ENCODE measurements around the gene SMS.

Gene SMS

GRCh38 chrX:21940356-21940829 lies at the start of gene SMS:
SMS (plus strand) TSS chrX:21940709; CDS start chrX:21940825, 116 bp downstream.
- DNase-seq: peak; percentile 44 to 46
- H3K27ac Mint-ChIP-seq: peak within 1 kb of the TSS; percentile 80 to 87
- H3K27me3 Mint-ChIP-seq: no peaks in the 10 kb centered on the region
- peak; percentile 71 for ATAC-seq
- no peaks in the 10 kb centered on the region for H3K9me3 Mint-ChIP-seq
- peaks cover 33% of the 10 kb centered on the region for H3K4me1 Mint-ChIP-seq
- H3K4me3 Mint-ChIP-seq: peak within 1 kb of the TSS; percentile 82 to 90

GRCh38 chrX:21905313-21905712 lies 35.2 kb upstream of the SMS start:
- no peak for DNase-seq
- Mint-ChIP-seq H3K9me3 (no peaks in the 10 kb centered on the region), H3K4me3 (no peak overlapping the region), H3K27me3 (no peaks in the 10 kb centered on the region), H3K4me1 (no peaks in the 10 kb centered on the region), H3K27ac (no peak overlapping the region)
- no peak for ATAC-seq

GRCh38 chrX:21905953-21906352 lies 34.6 kb upstream of the SMS start:
- Mint-ChIP-seq H3K9me3 (no peaks in the 10 kb centered on the region), H3K4me1 (no peaks in the 10 kb centered on the region), H3K27me3 (no peaks in the 10 kb centered on the region), H3K27ac (no peak overlapping the region), H3K4me3 (no peak overlapping the region)
- ATAC-seq (no peak), DNase-seq (no peak)

GRCh38 chrX:21907260-21907659 lies 33.2 kb upstream of the SMS start:
- Mint-ChIP-seq H3K27me3 (no peaks in the 10 kb centered on the region), H3K9me3 (no peaks in the 10 kb centered on the region), H3K4me1 (peaks cover 3% of the 10 kb centered on the region), H3K4me3 (no peak overlapping the region), H3K27ac (no peak overlapping the region)
- ATAC-seq (no peak), DNase-seq (no peak)

- ATAC-seq (no peak), DNase-seq (no peak)
- peaks cover 7% of the 10 kb centered on the region for H3K4me1 Mint-ChIP-seq
- no peak overlapping the region for H3K4me3 Mint-ChIP-seq
- H3K9me3 Mint-ChIP-seq: no peaks in the 10 kb centered on the region
- no peak overlapping the region for H3K27ac Mint-ChIP-seq
- no peaks in the 10 kb centered on the region for H3K27me3 Mint-ChIP-seq
Measured at GRCh38 chrX:21911481-21911880, 29.0 kb upstream of the SMS start.

GRCh38 chrX:21912220-21912619 lies 28.3 kb upstream of the SMS start:
- ATAC-seq (no peak), DNase-seq (no peak)
- Mint-ChIP-seq H3K27ac (no peak overlapping the region), H3K27me3 (no peaks in the 10 kb centered on the region), H3K9me3 (no peaks in the 10 kb centered on the region), H3K4me3 (no peak overlapping the region), H3K4me1 (peaks cover 7% of the 10 kb centered on the region)

GRCh38 chrX:21912989-21913388 lies 27.5 kb upstream of the SMS start:
- Mint-ChIP-seq H3K27ac (no peak overlapping the region), H3K9me3 (peaks cover 0 to 3% of the 10 kb centered on the region in 2 donors), H3K4me3 (no peak overlapping the region), H3K4me1 (peaks cover 7% of the 10 kb centered on the region), H3K27me3 (no peaks in the 10 kb centered on the region)
- DNase-seq: no peak
- ATAC-seq: no peak

- ATAC-seq: no peak
- Mint-ChIP-seq H3K4me1 (peaks cover 34% of the 10 kb centered on the region), H3K27me3 (no peaks in the 10 kb centered on the region), H3K27ac (no peak overlapping the region), H3K9me3 (peaks cover 12 to 14% of the 10 kb centered on the region in 2 donors), H3K4me3 (no peak overlapping the region)
- no peak for DNase-seq
Measured at GRCh38 chrX:21926116-21926515, 14.4 kb upstream of the SMS start.

- peaks cover 36% of the 10 kb centered on the region for H3K4me1 Mint-ChIP-seq
- peak; percentile 82 for ATAC-seq
- peak overlapping the region in 1 of 2 donors; percentile 34 for H3K27ac Mint-ChIP-seq
- peaks cover 12 to 14% of the 10 kb centered on the region in 2 donors for H3K9me3 Mint-ChIP-seq
- peak overlapping the region in 1 of 2 donors; percentile 22 for H3K4me3 Mint-ChIP-seq
- DNase-seq: no peak
- no peaks in the 10 kb centered on the region for H3K27me3 Mint-ChIP-seq
Measured at GRCh38 chrX:21926527-21927278, 13.8 kb upstream of the SMS start.

GRCh38 chrX:21929209-21929608 lies 11.3 kb upstream of the SMS start:
- no peak for ATAC-seq
- H3K27me3 Mint-ChIP-seq: no peaks in the 10 kb centered on the region
- peaks cover 12 to 14% of the 10 kb centered on the region in 2 donors for H3K9me3 Mint-ChIP-seq
- H3K4me3 Mint-ChIP-seq: peak overlapping the region; percentile 32 to 63
- H3K27ac Mint-ChIP-seq: peak overlapping the region; percentile 46 to 69
- no peak for DNase-seq
- peaks cover 36% of the 10 kb centered on the region for H3K4me1 Mint-ChIP-seq

- Mint-ChIP-seq H3K27me3 (no peaks in the 10 kb centered on the region), H3K9me3 (peaks cover 12 to 14% of the 10 kb centered on the region in 2 donors), H3K27ac (no peak overlapping the region), H3K4me1 (peaks cover 36% of the 10 kb centered on the region), H3K4me3 (no peak overlapping the region)
- no peak for DNase-seq
- ATAC-seq: no peak
Measured at GRCh38 chrX:21930986-21931385, 9.5 kb upstream of the SMS start.

GRCh38 chrX:21932292-21933002 lies 8.1 kb upstream of the SMS start:
- ATAC-seq: peak; percentile 90
- peak overlapping the region; percentile 33 to 80 for H3K27ac Mint-ChIP-seq
- H3K4me1 Mint-ChIP-seq: peaks cover 29% of the 10 kb centered on the region
- H3K27me3 Mint-ChIP-seq: no peaks in the 10 kb centered on the region
- H3K9me3 Mint-ChIP-seq: peaks cover 12 to 14% of the 10 kb centered on the region in 2 donors
- DNase-seq: peak in 1 of 2 donors; percentile 20
- H3K4me3 Mint-ChIP-seq: no peak overlapping the region

GRCh38 chrX:21933077-21933476 lies 7.4 kb upstream of the SMS start:
- Mint-ChIP-seq H3K27me3 (no peaks in the 10 kb centered on the region), H3K9me3 (peaks cover 12 to 14% of the 10 kb centered on the region in 2 donors), H3K27ac (peak overlapping the region in 1 of 2 donors; percentile 74), H3K4me3 (no peak overlapping the region), H3K4me1 (peaks cover 29% of the 10 kb centered on the region)
- DNase-seq (no peak), ATAC-seq (no peak)

GRCh38 chrX:21934414-21934813 lies 6.1 kb upstream of the SMS start:
- DNase-seq (no peak), ATAC-seq (no peak)
- Mint-ChIP-seq H3K27ac (no peak overlapping the region), H3K4me1 (peaks cover 20% of the 10 kb centered on the region), H3K9me3 (peaks cover 4 to 7% of the 10 kb centered on the region in 2 donors), H3K27me3 (no peaks in the 10 kb centered on the region), H3K4me3 (no peak overlapping the region)

- Mint-ChIP-seq H3K27ac (peak overlapping the region in 1 of 2 donors; percentile 84), H3K4me3 (peak overlapping the region; percentile 54 to 58), H3K27me3 (no peaks in the 10 kb centered on the region), H3K4me1 (peaks cover 33% of the 10 kb centered on the region), H3K9me3 (no peaks in the 10 kb centered on the region)
- ATAC-seq: no peak
- DNase-seq: no peak
Measured at GRCh38 chrX:21939906-21940305, 603 bp upstream of the SMS start.
